ENCODE measurements around the gene UBL5.

GRCh38 chr19:9877780-9878510, 50.2 kb downstream of the UBL5 start:
- TF ChIP-seq EZH2 (IDR thresholded peaks at IDR 0.05; ENCODE audit: borderline replicate concordance, low read length) (no peak), CTCF (conservative IDR thresholded peaks at IDR 0.05 in 1 of 2, IDR thresholded peaks at IDR 0.05 in 1 of 2; ENCODE audit: extremely low read depth in 1 of 2, insufficient read depth in 1 of 2, low read depth in 1 of 2, low read length in 2 of 2) (no peak)
